GM21423 (cell line): Measurements from ENCODE around the gene OLIG2.

ENCODE experiments used
- ATAC-seq: cut with Tn5 transposase; IDR thresholded peaks from one replicate; pipeline ENCODE4 v1.9.1; 2021; ENCODE audit warnings: mild to moderate bottlenecking, moderate library complexity; ENCODE audit not compliant: unreplicated experiment

Gene OLIG2

DNA sequence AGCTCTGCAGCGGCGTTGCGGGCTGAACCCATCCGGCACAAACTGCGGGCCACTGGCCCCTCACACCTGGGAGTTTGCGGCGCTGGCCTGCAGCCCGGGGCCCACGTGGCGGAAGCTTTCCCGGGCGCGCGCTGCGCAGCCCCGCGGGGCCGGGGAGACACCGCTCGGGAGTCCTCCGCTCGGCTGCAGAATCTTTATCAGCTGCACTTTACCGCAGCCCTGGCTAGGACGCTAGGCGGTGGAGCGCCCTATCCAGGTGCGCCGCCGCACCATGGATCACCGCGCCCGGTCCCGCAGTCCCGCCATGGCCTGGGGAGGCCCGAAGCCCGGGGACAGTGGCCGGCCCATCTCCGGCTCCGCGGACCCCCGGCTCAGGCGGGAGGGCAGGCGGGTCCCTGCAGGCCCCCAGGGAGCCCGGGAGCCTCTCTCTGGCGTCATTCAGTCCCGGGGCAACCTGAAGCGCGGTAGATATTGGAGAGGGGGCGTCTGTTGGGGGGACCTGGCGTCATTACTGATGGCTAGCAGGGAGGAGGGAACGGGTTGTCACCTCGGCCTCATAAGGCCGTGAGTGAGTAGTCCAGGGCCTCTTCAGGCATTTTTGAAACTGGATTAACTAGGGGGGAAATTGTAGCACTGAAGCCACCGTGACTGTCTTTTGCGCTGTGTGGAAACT lies 5.7 kb upstream of the OLIG2 start:
- ATAC-seq: no peak

DNA sequence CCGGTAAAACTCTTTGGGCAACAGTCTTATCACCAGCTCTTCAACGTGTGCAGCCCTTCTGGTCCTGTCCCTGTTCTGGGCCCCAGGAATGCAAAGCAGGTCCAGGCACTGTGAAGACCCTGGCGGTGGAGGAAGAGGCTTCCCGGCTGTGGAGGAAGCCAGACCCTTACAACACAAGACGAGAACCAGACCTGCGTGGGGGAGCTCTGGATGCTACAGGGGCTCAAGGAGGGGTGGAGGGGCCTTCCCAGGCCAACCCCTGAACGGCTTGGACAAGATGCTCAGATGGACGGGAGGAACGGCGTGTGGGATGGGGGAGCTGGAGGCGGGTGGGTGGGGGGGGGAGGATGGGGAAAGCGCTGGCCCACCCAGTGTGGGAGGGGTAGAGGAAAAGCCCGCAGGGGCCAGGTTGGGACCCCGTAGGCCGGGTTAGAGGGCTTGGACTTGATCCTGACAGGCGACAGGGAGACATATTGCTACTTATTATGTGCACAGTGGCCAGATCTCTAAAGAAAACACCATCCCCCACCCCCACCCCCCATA lies 5.1 kb upstream of the OLIG2 start:
- ATAC-seq: no peak

DNA sequence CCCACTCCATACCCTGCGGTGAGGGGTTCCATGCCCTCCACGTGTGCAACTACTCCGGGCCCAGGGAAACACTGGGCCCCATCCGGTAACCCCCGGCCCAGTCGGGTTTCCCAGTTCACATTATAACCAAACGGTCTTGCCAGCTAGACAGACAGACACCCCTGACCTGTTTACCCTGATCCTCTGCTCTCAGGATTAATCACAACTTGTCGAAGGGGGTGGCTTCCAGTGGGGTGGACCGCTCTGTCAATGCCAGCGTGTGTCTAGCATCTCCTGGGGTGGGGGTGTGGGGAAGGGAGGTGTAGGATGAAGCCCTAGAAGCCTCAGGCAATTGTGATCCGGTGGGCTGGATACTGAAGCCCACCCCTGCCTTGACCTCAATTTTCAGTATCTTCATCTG lies 4.6 kb upstream of the OLIG2 start:
- no peak for ATAC-seq

DNA sequence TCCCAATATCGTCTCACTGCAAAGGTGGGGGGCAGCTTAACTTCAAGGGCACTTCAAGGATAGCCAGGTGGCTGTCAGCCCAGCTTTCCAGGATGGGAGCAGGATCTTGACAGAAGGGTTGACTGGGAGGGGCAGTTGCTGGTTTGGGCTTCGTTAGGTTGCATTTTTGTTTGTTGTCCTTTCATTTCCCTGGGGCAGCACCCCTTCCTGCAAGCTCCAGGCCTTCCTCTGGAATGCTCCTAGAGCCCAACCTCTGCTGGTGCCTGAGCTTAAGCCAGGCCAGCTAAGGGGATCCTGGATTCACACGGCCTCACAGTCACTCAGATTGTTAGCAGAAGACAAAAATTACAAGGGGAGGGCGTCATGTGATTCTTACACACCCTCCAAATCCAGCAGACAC lies 4.1 kb upstream of the OLIG2 start:
- ATAC-seq: no peak

DNA sequence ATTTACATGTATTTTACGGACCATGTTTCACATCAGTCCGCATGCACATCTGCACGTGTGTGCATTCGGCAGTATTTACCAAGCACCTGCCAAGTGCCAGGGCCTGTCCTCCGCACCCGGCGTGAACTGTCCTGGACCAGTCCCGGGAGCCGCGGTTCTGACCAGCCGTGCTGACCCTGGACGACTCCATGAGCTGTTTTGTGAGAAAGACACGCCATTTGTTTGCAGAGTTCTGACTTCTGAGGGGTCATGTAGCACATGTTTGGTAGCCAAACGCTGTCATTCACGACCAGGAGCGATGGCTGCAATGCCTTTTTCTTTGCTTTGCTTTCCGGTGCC lies 3.3 kb upstream of the OLIG2 start:
- no peak for ATAC-seq

DNA sequence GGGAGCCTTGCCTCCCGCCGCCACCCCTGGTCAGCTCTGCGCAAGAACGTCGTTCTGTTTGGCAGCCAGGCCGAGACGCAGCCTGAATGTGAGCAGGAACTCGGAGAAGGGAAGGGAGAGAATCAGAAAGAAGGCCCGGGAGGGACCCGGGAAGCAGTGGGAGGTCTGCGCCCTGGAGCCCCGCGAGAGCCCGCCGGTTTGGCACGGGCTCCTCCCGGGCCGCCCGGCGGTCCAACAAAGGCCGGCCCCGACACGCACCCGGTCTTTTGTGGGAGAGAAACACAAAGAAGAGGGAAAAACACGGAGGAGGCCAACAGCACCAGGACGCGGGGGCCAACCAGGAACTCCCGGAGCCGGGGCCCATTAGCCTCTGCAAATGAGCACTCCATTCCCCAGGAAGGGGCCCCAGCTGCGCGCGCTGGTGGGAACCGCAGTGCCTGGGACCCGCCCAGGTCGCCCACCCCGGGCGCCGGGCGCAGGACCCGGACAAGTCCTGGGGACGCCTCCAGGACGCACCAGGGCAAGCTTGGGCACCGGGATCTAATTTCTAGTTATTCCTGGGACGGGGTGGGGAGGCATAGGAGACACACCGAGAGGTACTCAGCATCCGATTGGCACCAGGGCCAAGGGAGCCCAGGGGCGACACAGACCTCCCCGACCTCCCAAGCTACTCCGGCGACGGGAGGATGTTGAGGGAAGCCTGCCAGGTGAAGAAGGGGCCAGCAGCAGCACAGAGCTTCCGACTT lies 2.7 kb upstream of the OLIG2 start:
- no peak for ATAC-seq

DNA sequence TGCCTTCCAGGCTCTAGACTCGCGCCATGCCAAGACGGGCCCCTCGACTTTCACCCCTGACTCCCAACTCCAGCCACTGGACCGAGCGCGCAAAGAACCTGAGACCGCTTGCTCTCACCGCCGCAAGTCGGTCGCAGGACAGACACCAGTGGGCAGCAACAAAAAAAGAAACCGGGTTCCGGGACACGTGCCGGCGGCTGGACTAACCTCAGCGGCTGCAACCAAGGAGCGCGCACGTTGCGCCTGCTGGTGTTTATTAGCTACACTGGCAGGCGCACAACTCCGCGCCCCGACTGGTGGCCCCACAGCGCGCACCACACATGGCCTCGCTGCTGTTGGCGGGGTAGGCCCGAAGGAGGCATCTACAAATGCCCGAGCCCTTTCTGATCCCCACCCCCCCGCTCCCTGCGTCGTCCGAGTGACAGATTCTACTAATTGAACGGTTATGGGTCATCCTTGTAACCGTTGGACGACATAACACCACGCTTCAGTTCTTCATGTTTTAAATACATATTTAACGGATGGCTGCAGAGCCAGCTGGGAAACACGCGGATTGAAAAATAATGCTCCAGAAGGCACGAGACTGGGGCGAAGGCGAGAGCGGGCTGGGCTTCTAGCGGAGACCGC lies 2.0 kb upstream of the OLIG2 start:
- no peak for ATAC-seq

DNA sequence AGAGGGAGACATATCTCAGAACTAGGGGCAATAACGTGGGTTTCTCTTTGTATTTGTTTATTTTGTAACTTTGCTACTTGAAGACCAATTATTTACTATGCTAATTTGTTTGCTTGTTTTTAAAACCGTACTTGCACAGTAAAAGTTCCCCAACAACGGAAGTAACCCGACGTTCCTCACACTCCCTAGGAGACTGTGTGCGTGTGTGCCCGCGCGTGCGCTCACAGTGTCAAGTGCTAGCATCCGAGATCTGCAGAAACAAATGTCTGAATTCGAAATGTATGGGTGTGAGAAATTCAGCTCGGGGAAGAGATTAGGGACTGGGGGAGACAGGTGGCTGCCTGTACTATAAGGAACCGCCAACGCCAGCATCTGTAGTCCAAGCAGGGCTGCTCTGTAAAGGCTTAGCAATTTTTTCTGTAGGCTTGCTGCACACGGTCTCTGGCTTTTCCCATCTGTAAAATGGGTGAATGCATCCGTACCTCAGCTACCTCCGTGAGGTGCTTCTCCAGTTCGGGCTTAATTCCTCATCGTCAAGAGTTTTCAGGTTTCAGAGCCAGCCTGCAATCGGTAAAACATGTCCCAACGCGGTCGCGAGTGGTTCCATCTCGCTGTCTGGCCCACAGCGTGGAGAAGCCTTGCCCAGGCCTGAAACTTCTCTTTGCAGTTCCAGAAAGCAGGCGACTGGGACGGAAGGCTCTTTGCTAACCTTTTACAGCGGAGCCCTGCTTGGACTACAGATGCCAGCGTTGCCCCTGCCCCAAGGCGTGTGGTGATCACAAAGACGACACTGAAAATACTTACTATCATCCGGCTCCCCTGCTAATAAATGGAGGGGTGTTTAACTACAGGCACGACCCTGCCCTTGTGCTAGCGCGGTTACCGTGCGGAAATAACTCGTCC lies 1.3 kb upstream of the OLIG2 start:
- ATAC-seq: no peak

DNA sequence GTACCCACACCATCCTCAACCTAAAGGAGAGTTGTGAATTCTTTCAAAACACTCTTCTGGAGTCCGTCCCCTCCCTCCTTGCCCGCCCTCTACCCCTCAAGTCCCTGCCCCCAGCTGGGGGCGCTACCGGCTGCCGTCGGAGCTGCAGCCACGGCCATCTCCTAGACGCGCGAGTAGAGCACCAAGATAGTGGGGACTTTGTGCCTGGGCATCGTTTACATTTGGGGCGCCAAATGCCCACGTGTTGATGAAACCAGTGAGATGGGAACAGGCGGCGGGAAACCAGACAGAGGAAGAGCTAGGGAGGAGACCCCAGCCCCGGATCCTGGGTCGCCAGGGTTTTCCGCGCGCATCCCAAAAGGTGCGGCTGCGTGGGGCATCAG lies 638 bp upstream of the OLIG2 start:
- ATAC-seq: no peak

DNA sequence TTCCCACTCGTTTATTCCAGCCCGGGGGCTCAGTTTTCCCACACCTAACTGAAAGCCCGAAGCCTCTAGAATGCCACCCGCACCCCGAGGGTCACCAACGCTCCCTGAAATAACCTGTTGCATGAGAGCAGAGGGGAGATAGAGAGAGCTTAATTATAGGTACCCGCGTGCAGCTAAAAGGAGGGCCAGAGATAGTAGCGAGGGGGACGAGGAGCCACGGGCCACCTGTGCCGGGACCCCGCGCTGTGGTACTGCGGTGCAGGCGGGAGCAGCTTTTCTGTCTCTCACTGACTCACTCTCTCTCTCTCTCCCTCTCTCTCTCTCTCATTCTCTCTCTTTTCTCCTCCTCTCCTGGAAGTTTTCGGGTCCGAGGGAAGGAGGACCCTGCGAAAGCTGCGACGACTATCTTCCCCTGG lies 716 bp downstream of the OLIG2 start:
- ATAC-seq: no peak

DNA sequence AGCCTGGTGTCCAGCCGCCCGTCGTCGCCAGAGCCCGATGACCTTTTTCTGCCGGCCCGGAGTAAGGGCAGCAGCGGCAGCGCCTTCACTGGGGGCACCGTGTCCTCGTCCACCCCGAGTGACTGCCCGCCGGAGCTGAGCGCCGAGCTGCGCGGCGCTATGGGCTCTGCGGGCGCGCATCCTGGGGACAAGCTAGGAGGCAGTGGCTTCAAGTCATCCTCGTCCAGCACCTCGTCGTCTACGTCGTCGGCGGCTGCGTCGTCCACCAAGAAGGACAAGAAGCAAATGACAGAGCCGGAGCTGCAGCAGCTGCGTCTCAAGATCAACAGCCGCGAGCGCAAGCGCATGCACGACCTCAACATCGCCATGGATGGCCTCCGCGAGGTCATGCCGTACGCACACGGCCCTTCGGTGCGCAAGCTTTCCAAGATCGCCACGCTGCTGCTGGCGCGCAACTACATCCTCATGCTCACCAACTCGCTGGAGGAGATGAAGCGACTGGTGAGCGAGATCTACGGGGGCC lies 1.2 kb downstream of the OLIG2 start:
- no peak for ATAC-seq

DNA sequence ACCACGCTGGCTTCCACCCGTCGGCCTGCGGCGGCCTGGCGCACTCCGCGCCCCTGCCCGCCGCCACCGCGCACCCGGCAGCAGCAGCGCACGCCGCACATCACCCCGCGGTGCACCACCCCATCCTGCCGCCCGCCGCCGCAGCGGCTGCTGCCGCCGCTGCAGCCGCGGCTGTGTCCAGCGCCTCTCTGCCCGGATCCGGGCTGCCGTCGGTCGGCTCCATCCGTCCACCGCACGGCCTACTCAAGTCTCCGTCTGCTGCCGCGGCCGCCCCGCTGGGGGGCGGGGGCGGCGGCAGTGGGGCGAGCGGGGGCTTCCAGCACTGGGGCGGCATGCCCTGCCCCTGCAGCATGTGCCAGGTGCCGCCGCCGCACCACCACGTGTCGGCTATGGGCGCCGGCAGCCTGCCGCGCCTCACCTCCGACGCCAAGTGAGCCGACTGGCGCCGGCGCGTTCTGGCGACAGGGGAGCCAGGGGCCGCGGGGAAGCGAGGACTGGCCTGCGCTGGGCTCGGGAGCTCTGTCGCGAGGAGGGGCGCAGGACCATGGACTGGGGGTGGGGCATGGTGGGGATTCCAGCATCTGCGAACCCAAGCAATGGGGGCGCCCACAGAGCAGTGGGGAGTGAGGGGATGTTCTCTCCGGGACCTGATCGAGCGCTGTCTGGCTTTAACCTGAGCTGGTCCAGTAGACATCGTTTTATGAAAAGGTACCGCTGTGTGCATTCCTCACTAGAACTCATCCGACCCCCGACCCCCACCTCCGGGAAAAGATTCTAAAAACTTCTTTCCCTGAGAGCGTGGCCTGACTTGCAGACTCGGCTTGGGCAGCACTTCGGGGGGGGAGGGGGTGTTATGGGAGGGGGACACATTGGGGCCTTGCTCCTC lies 1.9 kb downstream of the OLIG2 start:
- no peak for ATAC-seq

DNA sequence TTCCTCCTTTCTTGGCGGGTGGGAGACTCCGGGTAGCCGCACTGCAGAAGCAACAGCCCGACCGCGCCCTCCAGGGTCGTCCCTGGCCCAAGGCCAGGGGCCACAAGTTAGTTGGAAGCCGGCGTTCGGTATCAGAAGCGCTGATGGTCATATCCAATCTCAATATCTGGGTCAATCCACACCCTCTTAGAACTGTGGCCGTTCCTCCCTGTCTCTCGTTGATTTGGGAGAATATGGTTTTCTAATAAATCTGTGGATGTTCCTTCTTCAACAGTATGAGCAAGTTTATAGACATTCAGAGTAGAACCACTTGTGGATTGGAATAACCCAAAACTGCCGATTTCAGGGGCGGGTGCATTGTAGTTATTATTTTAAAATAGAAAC lies 2.5 kb downstream of the OLIG2 start:
- ATAC-seq: no peak

DNA sequence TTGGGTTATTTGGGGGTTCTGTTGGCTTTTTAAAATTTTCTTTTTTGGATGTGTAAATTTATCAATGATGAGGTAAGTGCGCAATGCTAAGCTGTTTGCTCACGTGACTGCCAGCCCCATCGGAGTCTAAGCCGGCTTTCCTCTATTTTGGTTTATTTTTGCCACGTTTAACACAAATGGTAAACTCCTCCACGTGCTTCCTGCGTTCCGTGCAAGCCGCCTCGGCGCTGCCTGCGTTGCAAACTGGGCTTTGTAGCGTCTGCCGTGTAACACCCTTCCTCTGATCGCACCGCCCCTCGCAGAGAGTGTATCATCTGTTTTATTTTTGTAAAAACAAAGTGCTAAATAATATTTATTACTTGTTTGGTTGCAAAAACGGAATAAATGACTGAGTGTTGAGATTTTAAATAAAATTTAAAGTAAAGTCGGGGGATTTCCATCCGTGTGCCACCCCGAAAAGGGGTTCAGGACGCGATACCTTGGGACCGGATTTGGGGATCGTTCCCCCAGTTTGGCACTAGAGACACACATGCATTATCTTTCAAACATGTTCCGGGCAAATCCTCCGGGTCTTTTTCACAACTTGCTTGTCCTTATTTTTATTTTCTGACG lies 3.1 kb downstream of the OLIG2 start:
- ATAC-seq: no peak

DNA sequence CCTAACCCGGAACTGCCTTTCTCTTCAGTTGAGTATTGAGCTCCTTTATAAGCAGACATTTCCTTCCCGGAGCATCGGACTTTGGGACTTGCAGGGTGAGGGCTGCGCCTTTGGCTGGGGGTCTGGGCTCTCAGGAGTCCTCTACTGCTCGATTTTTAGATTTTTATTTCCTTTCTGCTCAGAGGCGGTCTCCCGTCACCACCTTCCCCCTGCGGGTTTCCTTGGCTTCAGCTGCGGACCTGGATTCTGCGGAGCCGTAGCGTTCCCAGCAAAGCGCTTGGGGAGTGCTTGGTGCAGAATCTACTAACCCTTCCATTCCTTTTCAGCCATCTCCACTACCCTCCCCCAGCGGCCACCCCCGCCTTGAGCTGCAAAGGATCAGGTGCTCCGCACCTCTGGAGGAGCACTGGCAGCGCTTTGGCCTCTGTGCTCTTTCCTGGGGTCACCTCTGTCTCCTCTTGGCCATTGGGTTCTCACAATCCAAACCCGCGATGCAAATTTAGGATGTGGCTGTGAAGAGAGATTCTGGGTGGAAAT lies 3.7 kb downstream of the OLIG2 start:
- no peak for ATAC-seq

DNA sequence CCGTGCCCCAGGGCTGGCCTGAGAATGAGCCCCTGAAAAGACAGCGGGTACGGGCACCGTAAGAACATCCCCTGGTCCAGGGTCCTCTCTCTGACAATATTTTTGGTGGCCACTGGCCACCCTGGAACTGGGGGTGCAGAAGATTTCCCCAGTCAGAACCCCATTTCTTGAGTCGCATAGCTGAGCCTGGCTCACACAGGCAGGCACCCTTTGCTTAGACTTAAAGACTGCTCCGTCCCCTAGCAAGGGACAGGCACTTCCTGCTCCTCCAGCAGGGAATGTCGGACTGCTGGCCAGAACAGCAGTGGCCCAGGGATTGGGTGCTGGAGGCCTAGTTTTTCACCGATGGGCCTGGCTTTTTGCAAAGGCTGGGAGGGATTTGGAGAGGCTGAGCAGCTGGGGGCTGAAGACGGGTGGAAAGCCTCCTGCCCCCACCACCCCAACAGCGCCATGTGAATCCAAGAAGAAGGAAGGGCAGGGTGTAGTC lies 4.3 kb downstream of the OLIG2 start:
- no peak for ATAC-seq

DNA sequence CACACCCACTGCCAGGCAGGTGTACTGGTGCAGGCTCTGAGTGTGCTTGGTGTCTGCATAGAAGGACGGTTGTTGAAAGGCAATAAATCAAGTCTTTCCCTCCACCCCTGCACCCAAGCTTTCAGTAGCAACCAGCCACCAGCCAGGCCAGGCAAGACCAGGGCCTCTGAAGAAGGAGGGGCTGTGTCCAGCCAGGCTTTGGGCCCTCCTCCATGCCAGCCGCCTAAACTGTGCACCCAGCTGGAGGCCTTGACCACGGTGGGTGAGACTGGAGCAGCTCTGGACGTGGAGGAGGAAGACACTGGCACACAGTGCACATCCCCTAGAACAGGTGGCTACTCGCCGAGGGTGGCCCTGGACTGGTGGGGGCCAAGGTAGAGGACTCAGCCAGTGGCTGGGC lies 4.9 kb downstream of the OLIG2 start:
- ATAC-seq: no peak

DNA sequence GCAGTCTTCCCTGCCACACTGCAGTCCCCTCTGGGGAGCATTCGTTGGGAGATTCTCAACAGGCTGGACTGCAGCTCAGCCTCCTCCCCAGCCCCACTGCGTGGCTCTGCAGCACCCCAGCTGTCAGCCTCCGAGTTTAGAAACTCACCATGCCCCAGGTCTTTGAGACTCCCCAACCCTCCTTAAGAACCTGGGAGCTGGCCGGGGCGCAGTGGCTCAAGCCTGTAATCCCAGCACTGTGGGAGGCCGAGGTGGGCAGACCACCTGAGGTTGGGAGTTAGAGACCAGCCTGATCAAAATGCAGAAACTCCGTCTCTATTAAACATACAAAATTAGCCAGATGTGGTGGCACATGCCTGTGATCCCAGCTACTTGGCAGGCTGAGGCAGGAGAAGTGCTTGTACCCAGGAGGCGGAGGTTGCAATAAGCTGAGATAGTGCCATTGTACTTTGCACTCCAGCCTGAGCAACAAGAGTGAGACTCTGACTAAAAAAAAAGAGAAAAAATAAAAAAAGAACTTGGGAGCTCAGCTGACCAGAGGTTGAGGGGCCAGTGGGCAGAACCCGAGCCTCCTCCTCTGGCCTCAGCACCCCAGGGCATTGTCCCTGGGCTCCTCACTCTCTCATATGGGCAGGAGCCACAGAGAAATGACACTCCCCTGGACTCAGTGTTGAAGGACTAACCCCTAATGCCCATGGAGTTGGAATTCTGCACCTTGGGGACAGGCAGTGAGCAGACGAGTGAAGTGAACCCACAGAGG lies 5.6 kb downstream of the OLIG2 start:
- no peak for ATAC-seq
